HCT116 (cell line): ENCODE measurements around the gene COQ8B.

ENCODE experiments used
- ATF3 ChIP-seq: IDR thresholded peaks from 2 replicates; pipeline ENCODE4 v1.6.1; 2012
- MAX ChIP-seq: IDR thresholded peaks from 2 replicates; pipeline ENCODE4 v1.6.1; 2012
- RAD21 ChIP-seq: IDR thresholded peaks from 2 replicates; pipeline ENCODE4 v1.6.1; 2012; ENCODE audit warnings: low read depth, mild to moderate bottlenecking

- no peak for TF ChIP-seq ATF3
- TF ChIP-seq RAD21, result no peak
- no peak for TF ChIP-seq MAX
These were observed 4.4 kb upstream of the COQ8B start for GRCh38 chr19:40721140-40721486.
